CD14-positive monocyte (primary cell): ENCODE measurements around the gene FAM3A. TPM values are rescaled to one million over a fixed set of nuclear protein-coding genes. Genes with fewer than 3 reads are reported as not detected.
A peak's percentile ranks its signal among the peaks of the same experiment; 100 is the strongest.

Experiments used
- DNase-seq, 3 donors: peaks; one replicate each; pipeline ENCODE4 v3.0.0-alpha.2; 2011 to 2022
- H2AFZ ChIP-seq: 2 replicates; pipeline ENCODE4 v1.6.0; 2012; ENCODE audit warnings: mild to moderate bottlenecking, low read depth, low read length, inconsistent platforms; ENCODE audit not compliant: insufficient read depth, poor library complexity, severe bottlenecking
- H3K27ac ChIP-seq, 2 donors: 1 replicate in 1 of 2; 2 replicates in 1 of 2; pipeline ENCODE4 v1.5.1; 2012 to 2013; ENCODE audit warnings: low read length in 2 of 2, control low read depth in 1 of 2, inconsistent platforms in 1 of 2, low read depth in 1 of 2, mild to moderate bottlenecking in 1 of 2
- H3K27me3 ChIP-seq, 2 donors: one replicate each; pipeline versions ENCODE4 v1.6.0 to v1.6.1; 2011 to 2013; ENCODE audit warnings: low read length in 2 of 2; ENCODE audit not compliant: control insufficient read depth in 2 of 2, insufficient read depth in 2 of 2
- H3K36me3 ChIP-seq, 2 donors: replicated peaks in 1 of 2; 1 replicate in 1 of 2; 2 replicates in 1 of 2; pipeline versions ENCODE4 v1.5.1 to v1.6.1; 2012 to 2013; ENCODE audit warnings: low read length in 2 of 2, control low read depth in 1 of 2, inconsistent platforms in 1 of 2, mild to moderate bottlenecking in 1 of 2; ENCODE audit not compliant: insufficient read depth in 2 of 2, control insufficient read depth in 1 of 2
- H3K4me1 ChIP-seq, 2 donors: 1 replicate in 1 of 2; 2 replicates in 1 of 2; pipeline versions ENCODE4 v1.5.1 to v1.6.1; 2012 to 2013; ENCODE audit warnings: low read length in 2 of 2, control low read depth in 1 of 2, inconsistent platforms in 1 of 2, mild to moderate bottlenecking in 1 of 2, moderate library complexity in 1 of 2; ENCODE audit not compliant: insufficient read depth in 2 of 2, control insufficient read depth in 1 of 2
- H3K4me2 ChIP-seq: replicated peaks from 2 replicates; pipeline ENCODE3; 2012; ENCODE audit warnings: low read length, moderate library complexity, mild to moderate bottlenecking; ENCODE audit not compliant: poor library complexity, severe bottlenecking; ENCODE audit errors: extremely low read depth
- H3K4me3 ChIP-seq, 3 experiments: fragments of 200-600 bp in 1 of 3; sonication (generic) in 1 of 3; replicated peaks in 1 of 3; 1 replicate in 2 of 3; 2 replicates in 1 of 3; pipeline ENCODE4 v1.5.1; 2011 to 2013; ENCODE audit warnings: low read length in 3 of 3, mild to moderate bottlenecking in 3 of 3, control low read depth in 2 of 3, low read depth in 2 of 3, inconsistent platforms in 1 of 3, moderate library complexity in 1 of 3
- H3K79me2 ChIP-seq: 2 replicates; pipeline ENCODE4 v1.6.0; 2012; ENCODE audit warnings: mild to moderate bottlenecking, control low read depth, inconsistent platforms, low read length, moderate library complexity; ENCODE audit not compliant: insufficient read depth
- H3K9ac ChIP-seq: 2 replicates; pipeline ENCODE4 v1.6.0; 2017; ENCODE audit warnings: low read length, mild to moderate bottlenecking; ENCODE audit not compliant: insufficient read depth, poor library complexity, severe bottlenecking
- H3K9me3 ChIP-seq, 2 donors: replicated peaks in 1 of 2; 1 replicate in 1 of 2; 2 replicates in 1 of 2; pipeline versions ENCODE4 v1.5.1 to v1.6.1; 2012 to 2013; ENCODE audit warnings: low read length in 2 of 2, control low read depth in 1 of 2; ENCODE audit not compliant: control insufficient read depth in 1 of 2, insufficient read depth in 1 of 2
- H4K20me1 ChIP-seq: 2 replicates; pipeline ENCODE4 v1.6.0; 2012; ENCODE audit warnings: mild to moderate bottlenecking, low read length, control low read depth, moderate library complexity; ENCODE audit not compliant: insufficient read depth
- H3K27ac Mint-ChIP-seq, 7 donors: one replicate each; pipeline ENCODE4 v1.8.0; 2020; ENCODE audit warnings: mild to moderate bottlenecking in 7 of 7, mixed read lengths in 7 of 7, moderate library complexity in 6 of 7, inconsistent platforms in 2 of 7
- H3K27me3 Mint-ChIP-seq, 3 donors: one replicate each; pipeline ENCODE4 v1.8.0; 2021 to 2022; ENCODE audit warnings: low read depth in 3 of 3, mild to moderate bottlenecking in 3 of 3, mixed read lengths in 3 of 3, moderate library complexity in 3 of 3, inconsistent platforms in 1 of 3
- H3K36me3 Mint-ChIP-seq, 2 donors: one replicate each; pipeline ENCODE4 v1.8.0; 2020; ENCODE audit warnings: mixed read lengths in 2 of 2, inconsistent platforms in 1 of 2, mild to moderate bottlenecking in 1 of 2
- H3K4me1 Mint-ChIP-seq: one replicate; pipeline ENCODE4 v1.8.0; 2020; ENCODE audit warnings: mild to moderate bottlenecking, mixed read lengths
- H3K4me3 Mint-ChIP-seq, 2 donors: one replicate each; pipeline ENCODE4 v1.8.0; 2020; ENCODE audit warnings: mild to moderate bottlenecking in 2 of 2, mixed read lengths in 2 of 2, moderate library complexity in 1 of 2
- H3K9me3 Mint-ChIP-seq, 7 donors: one replicate each; pipeline ENCODE4 v1.8.0; 2020 to 2022; ENCODE audit warnings: mixed read lengths in 7 of 7, mild to moderate bottlenecking in 6 of 7, moderate library complexity in 6 of 7, inconsistent platforms in 2 of 7
- CTCF ChIP-seq: fragments of 200-600 bp; IDR thresholded peaks from one replicate; pipeline ENCODE4 v1.8.0; 2022; ENCODE audit warnings: antibody characterized with exemption, mild to moderate bottlenecking
- WGBS: methylation state at CpG from one replicate; pipeline ENCODE4 v1.1.5; 2013; ENCODE audit warnings: missing lambda C conversion rate; ENCODE audit not compliant: insufficient coverage; 5-methylcytosine and 5-hydroxymethylcytosine counted together
- intact Hi-C, 2 donors: fragments of 100-400 bp; cut with micrococcal nuclease; formaldehyde crosslinking; loops; one replicate each; pipeline versions ENCODE4 v1.15.0 to v1.15.1; 2023
- polyA plus RNA-seq, 3 donors: library from polyadenylated mRNA; depleted of rRNA in 1 of 3; unstranded in 2 of 3; stranded (reverse) in 1 of 3; fragments of 300-500 nt in 2 of 3; fragments of >200 nt in 1 of 3; fragmentation: Illumina TruSeq in 2 of 3; gene quantifications; 1 replicate in 2 of 3; 2 replicates in 1 of 3; pipeline ENCODE4 v1.2.3, GENCODE V29; 2012 to 2021

Gene FAM3A
- polyA plus RNA-seq, 3 donors: 14.5 to 26.5 (median 16.3) TPM

- Histone ChIP-seq H4K20me1 (no peaks in the 10 kb centered on the region), H3K4me1 (peaks cover 13 to 14% of the 10 kb centered on the region in 2 donors), H3K27me3 (no peaks in the 10 kb centered on the region), H3K4me2 (peak overlapping the region; percentile 75), H2AFZ (peak overlapping the region; percentile 60), H3K9ac (peak overlapping the region; percentile 61), H3K36me3 (no peaks in the 10 kb centered on the region), H3K27ac (peak overlapping the region in 1 of 2 donors; percentile 84), H3K4me3 (peak overlapping the region in 1 of 3 experiments; percentile 81), H3K79me2 (peaks cover 3% of the 10 kb centered on the region), H3K9me3 (peaks cover 0 to 10% of the 10 kb centered on the region in 2 donors)
- H3K4me1 Mint-ChIP-seq: peaks cover 11% of the 10 kb centered on the region
- no peak for TF ChIP-seq CTCF
- H3K27me3 Mint-ChIP-seq: peaks cover 0 to 8% (median 0%) of the 10 kb centered on the region in 3 donors
- intact Hi-C loops: loop anchor here in 1 of 2 donors (5.0 kb wide), 1 partner anchor 110 kb away; the partner anchor contains the start of gene DNASE1L1
- peak overlapping the region in 1 of 7 donors; percentile 89 for H3K27ac Mint-ChIP-seq
- DNase-seq: no peak
- H3K36me3 Mint-ChIP-seq: peaks cover 0 to 2% of the 10 kb centered on the region in 2 donors
- H3K9me3 Mint-ChIP-seq: peaks cover 0 to 26% (median 6%) of the 10 kb centered on the region in 7 donors
- H3K4me3 Mint-ChIP-seq: no peak overlapping the region
- WGBS: 88% methylated on average over 19 of the region's 25 CpGs
Measured at GRCh38 chrX:154517101-154517781, 1.2 kb upstream of the FAM3A start.

GRCh38 chrX:154516656-154517100, 646 bp upstream of the FAM3A start:
- H2AFZ ChIP-seq: peak overlapping the region; percentile 60
- H3K9me3 ChIP-seq: peaks cover 0 to 10% of the 10 kb centered on the region in 2 donors
- Mint-ChIP-seq H3K27me3 (peaks cover 0 to 8% (median 0%) of the 10 kb centered on the region in 3 donors), H3K36me3 (peaks cover 0 to 2% of the 10 kb centered on the region in 2 donors), H3K4me1 (peaks cover 11% of the 10 kb centered on the region), H3K27ac (peak overlapping the region; percentile 84 to 96 (median 90)), H3K4me3 (peak overlapping the region; percentile 84 to 88), H3K9me3 (peaks cover 0 to 26% (median 6%) of the 10 kb centered on the region in 7 donors)
- H3K4me2 ChIP-seq: peak overlapping the region; percentile 75
- peak overlapping the region; percentile 61 for H3K9ac ChIP-seq
- TF ChIP-seq CTCF: no peak
- H3K79me2 ChIP-seq: peaks cover 3% of the 10 kb centered on the region
- no peaks in the 10 kb centered on the region for H3K36me3 ChIP-seq
- WGBS: 8% methylated on average over 8 of the region's 19 CpGs
- peak overlapping the region; percentile 83 to 84 for H3K27ac ChIP-seq
- H3K4me1 ChIP-seq: peaks cover 13 to 14% of the 10 kb centered on the region in 2 donors
- intact Hi-C loops: loop anchor here in 1 of 2 donors (5.0 kb wide), 1 partner anchor 109 kb away; the partner anchor contains the start of gene DNASE1L1
- H3K4me3 ChIP-seq: peak overlapping the region; percentile 34 to 81 (median 59)
- DNase-seq: peak in 2 of 3 donors; percentile 14 to 21
- H4K20me1 ChIP-seq: no peaks in the 10 kb centered on the region
- H3K27me3 ChIP-seq: no peaks in the 10 kb centered on the region
